GM18526 (cell line): ENCODE measurements around the gene MCC.

Experiments
- POLR2A ChIP-seq: IDR thresholded peaks from 3 replicates; pipeline ENCODE4 v1.6.1; 2011; ENCODE audit not compliant: insufficient read length; ENCODE audit errors: extremely low read depth

MCC gene

DNA sequence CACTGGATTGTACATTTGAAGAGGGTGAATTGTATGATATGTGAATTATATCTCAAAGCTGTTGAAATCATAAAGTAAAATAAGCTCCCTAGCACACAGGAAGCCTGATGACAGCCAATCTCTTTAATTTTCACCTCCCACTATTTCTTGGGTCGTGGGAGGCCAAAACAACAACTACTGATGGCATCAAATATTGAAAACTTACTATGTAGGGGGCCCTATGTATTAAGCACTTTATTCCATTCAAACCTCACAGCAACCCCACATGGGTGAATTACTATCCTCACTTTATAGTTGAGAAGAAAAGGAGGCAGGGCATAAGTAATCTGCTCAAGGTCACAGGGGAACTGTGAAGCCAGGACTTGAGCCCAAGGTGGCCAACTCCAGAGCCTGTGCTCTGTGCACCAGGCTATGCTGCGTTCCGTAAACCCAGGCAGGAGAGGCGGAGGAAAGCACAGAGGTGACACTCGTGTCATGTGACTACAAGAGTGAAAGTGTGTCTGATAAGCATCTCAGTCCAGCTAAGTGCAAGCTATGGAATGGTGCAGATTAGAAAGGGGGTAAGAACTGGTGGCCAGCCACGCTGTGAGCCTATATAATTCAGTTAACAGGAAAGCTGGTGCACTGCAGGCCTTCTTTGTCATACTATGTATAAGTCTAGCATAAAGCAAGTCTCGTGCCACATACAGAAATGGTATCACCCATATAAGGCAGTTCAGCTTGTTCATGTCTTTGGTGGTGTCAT is 290.6 kb downstream of the MCC start:
- no peak for TF ChIP-seq POLR2A

DNA sequence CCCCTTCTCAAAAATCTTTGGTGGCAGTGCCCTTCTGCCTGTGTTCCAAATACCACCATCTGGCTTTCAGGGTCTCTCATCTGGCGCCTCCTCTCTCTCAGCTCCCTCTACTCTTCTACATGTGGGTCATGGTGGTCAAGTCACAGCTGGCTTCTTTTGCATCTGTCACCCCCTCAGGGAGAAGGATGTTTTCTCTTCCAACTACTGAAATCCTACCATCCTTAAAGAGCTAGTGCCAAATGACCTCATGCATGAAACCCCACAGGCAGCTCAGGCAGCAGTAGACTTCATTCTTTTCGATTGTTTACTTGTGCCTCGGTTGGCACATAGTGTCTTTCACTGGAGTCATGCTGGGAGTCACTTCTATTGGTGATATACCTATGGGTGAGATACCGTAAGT is 292.5 kb downstream of the MCC start:
- no peak for TF ChIP-seq POLR2A

DNA sequence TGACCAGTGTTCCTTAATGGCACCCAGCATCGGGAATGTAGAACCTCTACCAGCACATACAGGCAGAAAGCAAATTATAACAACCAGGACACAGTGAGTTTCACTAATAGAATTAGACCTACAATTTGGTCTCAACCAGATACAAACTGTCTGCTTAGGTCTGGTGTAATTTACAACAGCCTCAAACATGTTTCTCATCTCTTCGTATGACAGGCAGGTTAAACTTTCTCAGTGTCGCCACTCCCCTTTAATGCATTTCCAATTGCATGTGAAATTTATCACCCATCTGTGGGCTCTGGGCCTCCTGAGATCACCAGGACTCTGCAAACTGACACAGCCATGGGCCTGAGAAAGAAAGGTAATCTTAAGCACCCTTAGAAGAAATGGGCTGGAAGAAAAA is 293.0 kb downstream of the MCC start:
- no peak for TF ChIP-seq POLR2A

DNA sequence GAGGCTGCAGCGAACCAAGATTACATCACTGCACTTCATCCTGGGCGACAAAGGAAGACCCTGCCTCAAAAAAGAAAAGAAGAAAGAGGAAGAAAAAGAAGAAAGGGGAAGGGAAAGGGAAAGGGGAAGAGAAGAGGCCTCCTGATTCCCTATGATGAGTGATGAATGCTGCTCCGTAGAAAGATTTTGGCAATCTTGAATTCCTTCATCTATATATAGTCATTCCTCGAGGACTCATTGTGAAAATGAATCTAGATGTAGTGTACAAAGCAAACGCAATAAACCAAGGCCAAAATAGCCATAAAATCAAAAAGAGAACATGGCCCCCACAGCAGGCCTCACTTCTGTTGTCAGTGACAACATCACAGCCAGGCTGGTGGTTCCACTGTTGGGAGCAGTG is 293.7 kb downstream of the MCC start:
- TF ChIP-seq POLR2A: no peak

DNA sequence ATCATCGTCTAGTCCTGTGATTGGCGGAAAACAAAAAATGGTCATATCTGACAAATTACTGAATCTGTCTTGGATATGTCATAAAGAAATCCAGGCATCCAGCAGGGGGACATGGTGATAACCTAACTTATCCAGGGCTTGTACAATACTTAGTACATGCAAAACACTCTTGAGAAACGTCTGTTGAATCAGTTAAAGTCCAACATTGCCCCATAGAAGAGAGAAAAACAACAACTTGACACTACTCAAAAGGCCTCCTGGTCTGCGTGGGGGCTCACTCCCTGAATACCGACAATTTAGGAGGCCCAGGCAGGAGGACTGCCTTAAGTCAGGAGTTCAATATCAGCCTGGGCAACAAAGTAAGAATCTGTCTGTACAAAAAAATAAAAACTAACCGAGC is 294.1 kb downstream of the MCC start:
- no peak for TF ChIP-seq POLR2A

DNA sequence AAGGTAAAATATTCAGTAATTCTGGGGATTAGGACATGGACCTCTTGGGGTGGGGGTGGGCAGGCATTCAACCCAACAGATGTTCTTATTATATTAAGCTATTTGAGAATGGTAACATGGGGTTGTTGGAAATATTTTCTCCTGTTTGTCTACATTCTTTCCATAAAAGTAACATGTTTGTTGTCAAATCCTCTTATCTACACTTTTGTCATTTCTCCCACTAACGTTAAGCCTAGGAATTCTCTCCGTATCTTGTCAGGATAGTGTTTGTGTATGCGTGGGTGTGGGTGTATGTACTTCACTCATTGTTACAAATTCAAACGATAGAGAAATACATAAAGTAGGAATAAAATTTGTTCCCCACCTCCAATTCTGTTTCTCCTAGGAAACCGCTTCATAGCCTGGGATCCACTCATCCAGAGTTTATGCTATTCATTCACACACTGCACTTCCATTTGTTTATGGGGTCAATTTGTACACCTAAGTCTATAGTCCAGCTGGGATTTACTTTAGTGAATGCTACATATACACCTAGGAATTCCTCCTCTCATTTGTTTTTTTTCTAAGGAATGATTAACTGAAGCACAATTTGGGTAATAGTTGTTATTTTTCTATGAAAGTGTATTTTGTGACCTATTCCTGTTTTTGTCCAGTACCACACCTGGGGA is 294.8 kb downstream of the MCC start:
- no peak for TF ChIP-seq POLR2A

DNA sequence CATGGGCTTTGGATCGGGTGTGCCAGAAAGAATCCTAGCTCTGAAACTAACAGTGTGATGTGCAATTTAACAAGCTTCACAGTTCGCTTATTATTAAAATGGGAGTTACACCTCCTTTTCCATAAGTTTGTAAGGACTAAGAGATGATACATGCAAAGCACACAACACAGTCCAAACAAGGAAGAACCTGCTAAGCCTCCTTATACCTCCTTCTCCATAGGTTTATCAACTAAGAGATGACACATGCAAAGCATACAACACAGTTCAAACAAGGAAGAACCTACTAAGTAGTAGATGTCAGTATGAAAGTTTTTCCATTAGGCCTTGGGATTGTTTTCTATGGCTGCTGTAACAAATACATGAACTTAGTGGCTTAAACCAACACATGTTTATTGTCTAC is 295.7 kb downstream of the MCC start:
- no peak for TF ChIP-seq POLR2A

DNA sequence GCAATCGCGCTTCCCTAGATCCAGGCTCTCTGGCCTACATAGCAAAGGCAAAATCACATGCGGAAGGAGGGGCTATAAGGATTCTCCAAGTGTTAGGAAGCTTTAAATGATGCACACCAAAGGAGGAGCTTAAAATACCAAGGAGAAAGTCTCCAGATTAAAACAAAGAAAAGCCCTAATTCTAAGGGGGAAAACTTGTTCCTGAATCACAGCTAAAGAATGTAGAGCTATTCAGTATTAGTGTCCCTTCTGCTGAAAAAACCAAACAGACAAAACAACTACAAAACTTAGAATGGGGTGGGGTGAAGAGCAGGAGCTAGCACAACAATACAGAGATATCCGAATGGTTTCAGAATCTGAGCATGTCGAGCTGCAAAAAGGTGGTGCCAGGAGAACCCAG is 297.9 kb downstream of the MCC start:
- TF ChIP-seq POLR2A: no peak

DNA sequence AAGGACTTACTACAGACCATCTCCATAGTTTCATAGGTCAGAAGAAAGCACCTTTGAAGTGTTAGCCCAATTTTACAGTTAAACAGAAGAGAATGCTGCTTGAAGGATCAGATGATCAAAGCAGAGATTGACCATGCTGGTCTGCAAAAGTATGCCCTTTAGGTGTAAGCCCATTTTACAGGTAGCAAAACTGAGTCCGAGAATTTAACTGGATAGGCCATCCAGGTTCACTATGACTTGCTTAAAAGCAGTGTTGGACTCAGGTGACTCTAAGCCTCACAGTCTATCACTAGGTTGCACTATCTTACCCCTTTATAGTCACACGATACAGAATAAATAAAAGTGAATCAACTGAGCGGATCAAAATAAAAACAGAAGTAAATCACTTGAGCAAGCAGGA is 299.0 kb downstream of the MCC start:
- no peak for TF ChIP-seq POLR2A

DNA sequence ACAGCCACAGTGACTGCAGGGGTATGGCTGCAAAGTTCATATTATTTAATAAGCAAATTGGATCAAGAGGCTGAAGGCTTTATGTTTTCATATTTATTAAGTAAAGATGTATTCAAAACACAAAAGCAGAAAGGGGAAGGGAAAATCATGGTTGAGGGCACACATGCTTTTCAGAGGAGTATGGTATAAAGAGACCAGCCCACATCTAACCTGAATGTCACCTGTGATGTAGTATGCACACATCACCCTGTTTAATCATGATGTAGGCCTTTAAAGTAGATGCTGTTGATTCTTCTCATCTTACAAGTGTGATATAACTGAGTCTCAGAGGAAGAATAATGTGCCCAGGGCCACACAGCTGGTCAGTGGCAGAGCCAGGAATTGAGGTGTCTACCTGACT is 299.8 kb downstream of the MCC start:
- no peak for TF ChIP-seq POLR2A

DNA sequence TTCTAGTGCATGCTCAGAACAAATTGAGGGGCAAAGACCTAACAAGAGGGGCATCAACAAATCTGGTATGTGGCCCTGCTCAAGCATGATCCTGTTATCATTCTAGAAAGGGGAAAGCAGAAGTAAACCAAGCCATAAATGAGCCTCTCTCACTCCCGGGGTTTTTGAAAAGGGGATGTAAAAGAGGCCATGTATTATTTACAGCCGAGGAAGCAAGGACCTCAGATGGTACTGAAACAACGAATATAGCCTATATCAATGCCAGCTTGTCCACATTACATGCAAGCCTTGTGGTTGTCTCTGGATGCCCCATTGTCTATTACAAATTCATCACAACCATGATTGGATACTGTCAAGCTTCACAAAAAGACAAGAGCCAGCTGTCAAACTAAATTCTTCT is 300.3 kb downstream of the MCC start:
- TF ChIP-seq POLR2A: no peak

DNA sequence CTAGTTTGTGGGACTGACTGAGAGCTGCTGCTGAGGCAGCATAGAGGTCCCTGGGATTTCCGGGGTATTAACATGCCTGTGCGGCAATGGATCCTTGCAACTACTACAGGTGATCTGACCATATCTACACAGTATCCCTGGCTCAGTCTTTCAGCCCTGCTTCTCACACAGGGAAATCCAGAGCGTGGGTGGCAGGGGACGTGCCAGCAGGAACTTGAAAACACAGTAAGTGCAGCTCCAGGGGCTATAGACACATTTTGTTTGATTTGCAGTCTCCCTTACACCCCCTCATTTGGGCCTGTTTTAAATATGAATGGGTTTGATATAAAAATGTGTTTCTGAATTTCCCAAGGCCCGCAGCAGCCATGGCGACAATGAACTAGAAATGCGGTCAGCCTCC is 302.2 kb downstream of the MCC start:
- no peak for TF ChIP-seq POLR2A

DNA sequence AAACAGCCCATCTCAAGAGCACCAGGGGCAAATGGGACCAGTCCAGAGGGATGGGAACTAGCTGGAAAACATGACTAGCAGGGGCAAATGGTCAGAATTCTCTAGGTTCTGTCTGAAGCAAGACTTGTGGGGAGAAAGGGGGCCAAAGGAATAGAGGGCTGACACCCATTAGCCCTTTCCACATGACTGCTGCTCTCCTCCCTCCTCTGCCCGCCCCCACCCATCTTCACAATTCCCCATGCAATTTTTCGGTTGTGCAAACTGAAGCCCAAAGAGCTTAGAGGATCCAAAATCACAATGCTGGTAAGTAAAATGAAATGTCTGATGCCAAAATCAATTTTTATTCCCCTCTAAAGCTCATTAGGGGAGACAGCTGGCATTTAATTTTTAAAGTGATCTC is 304.6 kb downstream of the MCC start:
- no peak for TF ChIP-seq POLR2A

DNA sequence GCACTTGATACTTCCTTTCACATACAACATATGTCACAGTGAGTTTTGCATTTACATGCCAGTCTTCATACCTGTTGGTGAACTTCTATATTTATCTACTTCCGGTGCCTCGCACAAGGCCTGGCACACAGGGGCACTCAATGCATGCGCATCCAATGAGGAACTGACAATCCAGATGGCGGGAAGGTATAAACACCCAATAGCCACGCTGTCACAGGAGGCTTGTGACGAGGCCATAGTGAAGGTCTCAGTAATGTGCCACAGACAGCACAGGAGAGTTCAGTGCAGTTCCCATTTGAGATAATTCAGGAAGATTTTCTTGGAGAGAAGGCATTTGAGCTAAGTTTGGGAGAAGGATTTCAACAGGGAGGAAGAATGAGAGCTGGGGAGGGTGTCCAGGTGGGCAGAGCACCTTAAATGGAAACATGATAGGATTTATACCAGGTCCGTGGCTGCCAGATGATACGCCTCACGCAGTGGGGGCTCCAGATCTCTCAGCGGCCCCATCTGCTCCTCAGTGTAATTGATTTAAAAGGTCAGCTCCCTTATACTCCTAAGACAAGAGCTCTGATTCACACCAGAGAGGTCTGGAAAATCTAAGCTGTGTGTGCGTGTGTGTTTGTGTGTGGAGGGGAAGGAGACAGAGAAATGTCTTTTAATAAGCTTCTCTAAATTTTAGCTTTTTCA is 305.5 kb downstream of the MCC start:
- TF ChIP-seq POLR2A: no peak

DNA sequence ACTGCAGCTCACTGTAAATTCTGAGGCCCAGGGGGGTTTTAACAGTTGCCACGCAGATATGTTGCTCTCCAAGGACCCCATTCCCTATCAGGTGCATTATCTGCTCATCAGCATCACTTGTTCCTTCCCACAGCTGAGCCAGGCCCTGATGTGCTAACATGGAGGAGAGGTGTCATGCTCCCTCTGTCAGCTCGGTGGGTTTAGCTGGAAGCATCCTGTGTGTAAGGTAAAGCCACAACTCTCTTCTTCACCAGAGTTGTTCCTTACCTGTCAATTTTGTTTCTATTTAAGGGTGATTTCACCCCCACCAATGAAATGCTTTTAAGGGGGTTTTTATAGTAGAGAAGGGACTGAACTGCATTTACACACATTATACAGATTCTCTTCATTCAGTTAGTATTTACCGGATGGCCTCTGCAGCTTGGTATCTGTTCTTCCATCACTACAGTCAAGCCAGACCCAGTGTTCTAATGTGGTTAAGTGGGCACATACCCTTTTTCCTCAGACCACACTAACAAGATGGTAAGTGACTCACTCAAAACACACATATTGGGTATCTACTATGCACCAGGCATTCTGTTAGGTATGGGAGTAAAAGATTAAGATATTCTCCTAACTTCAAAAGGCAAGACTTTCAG is 306.3 kb downstream of the MCC start:
- no peak for TF ChIP-seq POLR2A

DNA sequence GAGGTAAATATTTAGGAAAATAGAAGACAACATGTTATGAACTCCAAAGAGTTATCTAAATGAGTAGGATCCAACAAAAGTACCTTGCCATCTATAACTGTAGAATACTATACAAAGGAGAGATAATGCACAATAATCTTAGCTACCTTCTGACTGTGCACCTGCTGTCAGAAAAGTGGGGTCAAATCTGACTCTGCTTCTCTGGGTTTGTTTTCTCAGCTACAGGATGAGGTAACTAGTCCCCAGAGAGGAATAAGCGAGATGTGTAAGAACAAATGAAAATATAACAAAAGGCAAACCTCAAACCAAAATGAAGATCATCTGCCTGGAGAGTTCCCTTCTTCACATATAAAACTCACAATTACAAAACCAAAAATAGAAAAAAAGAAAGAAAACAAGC is 306.8 kb downstream of the MCC start:
- TF ChIP-seq POLR2A: no peak

DNA sequence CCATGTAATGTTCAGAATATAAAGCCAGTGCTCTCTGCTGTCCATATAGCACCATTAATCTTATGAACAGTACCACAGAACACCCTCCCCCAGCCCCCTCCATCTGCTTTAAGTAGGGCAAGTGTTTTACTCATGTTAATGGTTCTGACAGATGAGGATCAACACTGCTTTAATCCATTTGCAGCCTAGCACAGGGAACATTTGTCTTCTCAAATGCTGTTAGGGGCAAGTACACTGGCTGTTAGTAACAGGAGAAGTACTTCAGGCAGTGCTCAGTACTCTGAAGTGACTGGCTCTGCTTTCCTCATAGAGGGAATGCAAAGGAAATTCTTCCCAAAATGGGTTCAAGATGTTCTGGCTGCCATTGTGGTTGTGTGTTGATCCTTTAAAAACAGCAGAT is 309.1 kb downstream of the MCC start:
- TF ChIP-seq POLR2A: no peak
